Endothelial cell of umbilical vein (primary cell): ENCODE results near the gene NRAS. TPM values are rescaled to one million over a fixed set of nuclear protein-coding genes. Genes with fewer than 3 reads are reported as not detected.

Source experiments
- BruUV-seq: library from RNA; stranded (reverse); fragments of 400-500 nt; replicated peaks from 2 replicates; lab custom pipeline; 2021; lab: Mats Ljungman, UMichigan
- CTCF ChIA-PET: fragments of 300-600, 350-600 bp; sonication (Branson Sonifier 250); formaldehyde crosslinking; loops from one replicate; lab custom pipeline; 2021; ENCODE audit warnings: antibody characterized with exemption, inconsistent platforms; lab: Charles Lee
- POLR2A ChIA-PET: fragments of 300-600, 350-600 bp; sonication (Branson Sonifier 250); formaldehyde crosslinking; loops from one replicate; lab custom pipeline; 2021; ENCODE audit warnings: antibody characterized with exemption, inconsistent platforms; lab: Charles Lee
- DNase-seq: peaks from one replicate; pipeline ENCODE4 v3.0.0-alpha.2; 2011; ENCODE audit warnings: low read depth, low spot score
- FAIRE-seq: peaks from 2 replicates; lab custom pipeline; 2011; peaks lifted over from hg19 to GRCh38; lab: Jason Lieb, UNC
- H2AFZ ChIP-seq: 2 replicates; pipeline ENCODE4 v1.6.0; 2012; ENCODE audit warnings: low read depth, low read length, control low read depth, inconsistent platforms
- H3K27ac ChIP-seq: 2 replicates; pipeline ENCODE4 v1.5.1; 2011; ENCODE audit warnings: low read depth, mild to moderate bottlenecking, control low read depth, low read length, moderate library complexity; ENCODE audit not compliant: insufficient read depth
- H3K27me3 ChIP-seq, 2 experiments: 2 replicates each; pipeline versions ENCODE4 v1.6.0 to v1.6.1; 2011; ENCODE audit warnings: low read length in 2 of 2, mixed read lengths in 1 of 2; ENCODE audit not compliant: control insufficient read depth in 2 of 2, insufficient read depth in 2 of 2
- H3K36me3 ChIP-seq, 2 experiments: 2 replicates in 1 of 2; 3 replicates in 1 of 2; pipeline ENCODE4 v1.5.1; 2011; ENCODE audit warnings: low read length in 2 of 2, mild to moderate bottlenecking in 1 of 2, moderate library complexity in 1 of 2; ENCODE audit not compliant: control insufficient read depth in 2 of 2, insufficient read depth in 2 of 2; ENCODE audit errors: extremely low read depth in 1 of 2
- H3K4me1 ChIP-seq: 3 replicates; pipeline ENCODE4 v1.5.1; 2011; ENCODE audit warnings: mild to moderate bottlenecking, low read length; ENCODE audit not compliant: control insufficient read depth, insufficient read depth; ENCODE audit errors: extremely low read depth
- H3K4me2 ChIP-seq: 2 replicates; pipeline ENCODE4 v1.6.1; 2011; ENCODE audit warnings: low read length, control low read depth, mixed read lengths; ENCODE audit not compliant: insufficient read depth
- H3K4me3 ChIP-seq, 3 experiments: fragments of 200-600 bp in 1 of 3; sonication (generic), shearing (Covaris generic) in 1 of 3; replicated peaks in 1 of 3; 2 replicates each; pipeline ENCODE4 v1.5.1; 2011 to 2016; ENCODE audit warnings: control low read depth in 3 of 3, low read length in 3 of 3, mild to moderate bottlenecking in 2 of 3, inconsistent platforms in 1 of 3, low read depth in 1 of 3, moderate library complexity in 1 of 3; ENCODE audit not compliant: insufficient read depth in 1 of 3
- H3K79me2 ChIP-seq: 2 replicates; pipeline ENCODE4 v1.6.0; 2012; ENCODE audit warnings: low read length, inconsistent platforms; ENCODE audit not compliant: control insufficient read depth, insufficient read depth
- H3K9ac ChIP-seq: replicated peaks from 2 replicates; pipeline ENCODE3; 2011; ENCODE audit warnings: low read length, control low read depth; ENCODE audit not compliant: insufficient read depth; ENCODE audit errors: extremely low read depth
- H3K9me1 ChIP-seq: replicated peaks from 3 replicates; pipeline ENCODE4 v1.6.0; 2011; ENCODE audit warnings: mild to moderate bottlenecking, low read length; ENCODE audit not compliant: control insufficient read depth, insufficient read depth; ENCODE audit errors: extremely low read depth
- H3K9me3 ChIP-seq: replicated peaks from 2 replicates; pipeline ENCODE4 v1.5.1; 2012; ENCODE audit warnings: low read length, inconsistent platforms; ENCODE audit not compliant: control insufficient read depth, insufficient read depth
- H4K20me1 ChIP-seq: replicated peaks from 2 replicates; pipeline ENCODE3; 2011; ENCODE audit warnings: mild to moderate bottlenecking, low read length; ENCODE audit not compliant: control insufficient read depth, insufficient read depth; ENCODE audit errors: extremely low read depth
- EZH2 ChIP-seq: IDR thresholded peaks from 2 replicates; pipeline ENCODE4 v1.6.1; 2012; ENCODE audit warnings: borderline replicate concordance, low read depth, mild to moderate bottlenecking, moderate library complexity, low read length, inconsistent platforms; ENCODE audit not compliant: severe bottlenecking
- FOS ChIP-seq: IDR thresholded peaks from 2 replicates; pipeline ENCODE4 v1.6.1; 2011; ENCODE audit warnings: mild to moderate bottlenecking, low read length, moderate library complexity, borderline replicate concordance; ENCODE audit not compliant: insufficient read depth
- GATA2 ChIP-seq: IDR thresholded peaks from 2 replicates; pipeline ENCODE4 v1.7.0; 2011; ENCODE audit warnings: low read depth, mild to moderate bottlenecking, moderate library complexity, mixed read lengths, low read length; ENCODE audit not compliant: insufficient read length, insufficient read depth
- JUN ChIP-seq: IDR thresholded peaks from 2 replicates; pipeline ENCODE4 v1.6.1; 2011; ENCODE audit warnings: borderline replicate concordance, low read depth; ENCODE audit not compliant: insufficient read length, insufficient read depth
- MYC ChIP-seq: IDR thresholded peaks from one replicate; pipeline ENCODE4 v1.6.1; 2011; ENCODE audit warnings: mild to moderate bottlenecking, low read depth, low read length
- POLR2A ChIP-seq: IDR thresholded peaks from 2 replicates; pipeline ENCODE4 v1.6.1; 2012; ENCODE audit warnings: low read depth, mild to moderate bottlenecking, control low read depth, low read length
- POLR2AphosphoS5 ChIP-seq: IDR thresholded peaks from 2 replicates; pipeline ENCODE4 v1.6.1; 2012; ENCODE audit warnings: low read depth, mild to moderate bottlenecking, control low read depth, low read length, moderate library complexity; ENCODE audit not compliant: insufficient read depth
- dilution Hi-C: fragments of 300-500 bp; cut with MboI; formaldehyde crosslinking; loops from one replicate; pipeline ENCODE4 v1.15.0; 2019; ENCODE audit warnings: low sequenced_read_pairs; ENCODE audit not compliant: extremely low pct_ligation_motif_present
- intact Hi-C: fragments of 100-400 bp; cut with micrococcal nuclease; formaldehyde crosslinking; loops from one replicate; pipeline ENCODE4 v1.10.0; 2022
- polyA plus RNA-seq, 4 experiments: library from polyadenylated mRNA; depleted of rRNA in 3 of 4; stranded (reverse) in 3 of 4; unstranded in 1 of 4; fragments of >200 nt; gene quantifications; 2 replicates each; pipeline versions ENCODE4 v1.2.1 to v1.2.3, GENCODE V29; 2011 to 2012; ENCODE audit warnings: missing spikeins in 1 of 4
- total RNA-seq: library from RNA; stranded (reverse); gene quantifications from 2 replicates; pipeline ENCODE4 v1.2.3, GENCODE V29; 2021
- TF ChIP-seq, protein P1 (sequence below), 2 donors: IDR thresholded peaks; 1 replicate in 1 of 2; 2 replicates in 1 of 2; pipeline ENCODE4 v1.5.1; 2011; ENCODE audit warnings: low read length in 2 of 2, mild to moderate bottlenecking in 2 of 2, moderate library complexity in 2 of 2, control low read depth in 1 of 2, inconsistent platforms in 1 of 2, low read depth in 1 of 2; ENCODE audit not compliant: insufficient read depth in 1 of 2; ENCODE audit errors: extremely low read depth in 1 of 2
- TF ChIP-seq, protein P2 (sequence below): IDR thresholded peaks from 2 replicates; pipeline ENCODE4 v1.6.1; 2011; ENCODE audit not compliant: insufficient read depth, insufficient read length

Gene NRAS
- total and polyA plus RNA-seq, 2 donors (not counting 3 experiments of a cell fraction or from before 2014, with no cell fraction given), result 29.4 to 76.5 TPM

DNA sequence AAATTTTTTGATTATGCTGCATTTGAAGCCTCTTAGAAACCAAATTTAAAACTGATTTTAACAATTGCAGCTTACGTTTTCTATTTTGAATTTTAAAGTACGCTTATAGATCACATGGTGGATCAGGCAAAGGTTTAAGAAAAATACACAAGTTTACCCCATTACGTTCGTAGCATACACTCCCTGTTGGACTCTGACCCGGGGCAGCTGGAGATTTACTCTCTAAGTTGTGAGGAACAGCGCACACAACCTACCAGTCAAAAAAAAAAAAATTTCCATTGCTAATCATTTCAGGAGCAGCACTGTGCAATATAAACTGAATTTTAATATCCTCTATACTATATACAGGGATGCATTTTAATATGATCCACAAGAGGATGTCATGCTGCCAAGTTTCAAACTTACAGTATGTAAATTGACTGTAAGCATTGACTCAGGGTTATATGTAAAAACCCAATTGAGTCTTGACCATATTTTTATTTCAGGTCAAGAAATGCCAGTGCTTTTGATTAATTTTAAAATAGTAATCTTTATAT, 20.8 kb upstream of the NRAS start:
- Histone ChIP-seq H3K9me1 (no peaks in the 10 kb centered on the region), H3K27ac (no peak overlapping the region), H3K4me1 (no peaks in the 10 kb centered on the region), H3K9me3 (no peaks in the 10 kb centered on the region), H3K27me3 (no peaks in the 10 kb centered on the region), H3K4me2 (no peak overlapping the region), H4K20me1 (peaks cover 17% of the 10 kb centered on the region), H3K4me3 (no peak overlapping the region), H3K36me3 (peaks cover 21 to 54% of the 10 kb centered on the region in 2 experiments), H2AFZ (no peak overlapping the region), H3K79me2 (peaks cover 58% of the 10 kb centered on the region), H3K9ac (no peak overlapping the region)
- intact Hi-C loops (loop anchor here (2.0 kb wide), 1 partner anchor 21 kb away; the partner anchor contains the start of gene NRAS), dilution Hi-C loops (no loop called here)
- DNase-seq (no peak), FAIRE-seq (no peak)
- BruUV-seq, result no TSS peak
- TF ChIP-seq POLR2A, result no peak
- TF ChIP-seq, protein P1, sequence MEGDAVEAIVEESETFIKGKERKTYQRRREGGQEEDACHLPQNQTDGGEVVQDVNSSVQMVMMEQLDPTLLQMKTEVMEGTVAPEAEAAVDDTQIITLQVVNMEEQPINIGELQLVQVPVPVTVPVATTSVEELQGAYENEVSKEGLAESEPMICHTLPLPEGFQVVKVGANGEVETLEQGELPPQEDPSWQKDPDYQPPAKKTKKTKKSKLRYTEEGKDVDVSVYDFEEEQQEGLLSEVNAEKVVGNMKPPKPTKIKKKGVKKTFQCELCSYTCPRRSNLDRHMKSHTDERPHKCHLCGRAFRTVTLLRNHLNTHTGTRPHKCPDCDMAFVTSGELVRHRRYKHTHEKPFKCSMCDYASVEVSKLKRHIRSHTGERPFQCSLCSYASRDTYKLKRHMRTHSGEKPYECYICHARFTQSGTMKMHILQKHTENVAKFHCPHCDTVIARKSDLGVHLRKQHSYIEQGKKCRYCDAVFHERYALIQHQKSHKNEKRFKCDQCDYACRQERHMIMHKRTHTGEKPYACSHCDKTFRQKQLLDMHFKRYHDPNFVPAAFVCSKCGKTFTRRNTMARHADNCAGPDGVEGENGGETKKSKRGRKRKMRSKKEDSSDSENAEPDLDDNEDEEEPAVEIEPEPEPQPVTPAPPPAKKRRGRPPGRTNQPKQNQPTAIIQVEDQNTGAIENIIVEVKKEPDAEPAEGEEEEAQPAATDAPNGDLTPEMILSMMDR (IDR thresholded peaks at IDR 0.05; ENCODE audit: extremely low read depth in 1 of 2, insufficient read depth in 1 of 2, low read depth in 1 of 2, low read length in 2 of 2), result no peak
- no peak for TF ChIP-seq GATA2
- no peak for TF ChIP-seq JUN
- TF ChIP-seq, protein P2, sequence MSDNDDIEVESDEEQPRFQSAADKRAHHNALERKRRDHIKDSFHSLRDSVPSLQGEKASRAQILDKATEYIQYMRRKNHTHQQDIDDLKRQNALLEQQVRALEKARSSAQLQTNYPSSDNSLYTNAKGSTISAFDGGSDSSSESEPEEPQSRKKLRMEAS, result no peak
- no peak for TF ChIP-seq POLR2AphosphoS5
- TF ChIP-seq EZH2, result no peak
- TF ChIP-seq FOS, result no peak
- no peak for TF ChIP-seq MYC
- CTCF ChIA-PET, result no interaction called here
- POLR2A ChIA-PET, result interaction anchor here (0.6 kb wide), 1 partner anchor 240 kb away, joined by 5 read pairs; no protein-coding TSS in a partner anchor
